Bone marrow (tissue), 2 donors: ENCODE measurements around the gene BARX2.

Experiments
- DNase-seq, 2 donors: peaks; one replicate each; lab custom pipeline; 2025; lab: John Stamatoyannopoulos, UW

BARX2 gene

GRCh38 chr11:129402206-129403171 lies 26.8 kb downstream of the BARX2 start:
- DNase-seq: no peak

- no peak for DNase-seq
Observed at GRCh38 chr11:129404731-129405130, 29.1 kb downstream of the BARX2 start.

- DNase-seq: no peak
Observed at GRCh38 chr11:129408865-129409444, 33.3 kb downstream of the BARX2 start.

- DNase-seq: no peak
Observed at GRCh38 chr11:129410395-129410960, 34.8 kb downstream of the BARX2 start.

- no peak for DNase-seq
Observed at GRCh38 chr11:129412494-129412893, 36.8 kb downstream of the BARX2 start.

- no peak for DNase-seq
Observed at GRCh38 chr11:129414144-129414872, 38.7 kb downstream of the BARX2 start.

GRCh38 chr11:129416080-129416820 lies 40.6 kb downstream of the BARX2 start:
- DNase-seq: no peak

GRCh38 chr11:129417458-129417857 lies 41.8 kb downstream of the BARX2 start:
- no peak for DNase-seq

- DNase-seq: no peak
Observed at GRCh38 chr11:129418039-129418438, 42.4 kb downstream of the BARX2 start.

GRCh38 chr11:129419386-129419785 lies 43.7 kb downstream of the BARX2 start:
- no peak for DNase-seq

GRCh38 chr11:129423426-129423825 lies 47.8 kb downstream of the BARX2 start:
- DNase-seq: no peak

GRCh38 chr11:129425214-129425613 lies 49.6 kb downstream of the BARX2 start:
- no peak for DNase-seq

GRCh38 chr11:129426038-129426437 lies 50.4 kb downstream of the BARX2 start:
- no peak for DNase-seq

GRCh38 chr11:129426776-129427175 lies 51.1 kb downstream of the BARX2 start:
- no peak for DNase-seq

- no peak for DNase-seq
Observed at GRCh38 chr11:129427376-129427775, 51.7 kb downstream of the BARX2 start.

- DNase-seq: no peak
Observed at GRCh38 chr11:129427816-129428406, 52.3 kb downstream of the BARX2 start.

GRCh38 chr11:129428557-129428956 lies 52.9 kb downstream of the BARX2 start:
- no peak for DNase-seq

GRCh38 chr11:129434641-129435498 lies 59.2 kb downstream of the BARX2 start:
- DNase-seq: no peak

- DNase-seq: no peak
Observed at GRCh38 chr11:129435499-129436245, 60.0 kb downstream of the BARX2 start.

- DNase-seq: no peak
Observed at GRCh38 chr11:129436573-129436972, 60.9 kb downstream of the BARX2 start.
